Osteoblast (primary cell): ENCODE results near the gene PRAMEF14. TPM values are rescaled to one million over a fixed set of nuclear protein-coding genes. Genes with fewer than 3 reads are reported as not detected.
"Not testable (repeated sequence)": the region's sequence is repeated elsewhere in the genome, so short reads cannot be mapped to it uniquely, and the experiment has no call there.

ENCODE experiments used
- DNase-seq: peaks from one replicate; pipeline ENCODE4 v3.0.0; 2011; ENCODE audit warnings: low spot score, mixed read lengths; ENCODE audit not compliant: insufficient read length; ENCODE audit errors: missing footprints
- H2AFZ ChIP-seq: 2 replicates; pipeline ENCODE4 v1.6.0; 2011; ENCODE audit warnings: mild to moderate bottlenecking, low read length
- H3K27ac ChIP-seq: 2 replicates; pipeline ENCODE4 v1.5.1; 2011; ENCODE audit warnings: mild to moderate bottlenecking, low read depth, low read length, moderate library complexity
- H3K27me3 ChIP-seq: 2 replicates; pipeline ENCODE4 v1.6.0; 2012; ENCODE audit warnings: mild to moderate bottlenecking, control low read depth, inconsistent platforms, low read length, moderate library complexity; ENCODE audit not compliant: insufficient read depth
- H3K36me3 ChIP-seq: 2 replicates; pipeline ENCODE4 v1.5.1; 2011; ENCODE audit warnings: mild to moderate bottlenecking, low read length, control low read depth, moderate library complexity; ENCODE audit not compliant: insufficient read depth
- H3K4me1 ChIP-seq: 2 replicates; pipeline ENCODE4 v1.5.1; 2011; ENCODE audit warnings: mild to moderate bottlenecking, low read length, control low read depth, moderate library complexity; ENCODE audit not compliant: insufficient read depth
- H3K4me2 ChIP-seq: 2 replicates; pipeline ENCODE4 v1.6.0; 2011; ENCODE audit warnings: mild to moderate bottlenecking, low read length; ENCODE audit not compliant: insufficient read depth
- H3K4me3 ChIP-seq: fragments of 200-600 bp; sonication (generic); 3 replicates; pipeline ENCODE4 v1.5.1; 2012; ENCODE audit warnings: mild to moderate bottlenecking, low read length, inconsistent platforms; ENCODE audit not compliant: insufficient read depth
- H3K79me2 ChIP-seq: 2 replicates; pipeline ENCODE4 v1.6.0; 2012; ENCODE audit warnings: mild to moderate bottlenecking, low read length, control low read depth, inconsistent platforms; ENCODE audit not compliant: insufficient read depth
- H3K9me3 ChIP-seq: 2 replicates; pipeline ENCODE4 v1.5.1; 2011; ENCODE audit warnings: low read depth, low read length, control low read depth
- H4K20me1 ChIP-seq: 2 replicates; pipeline ENCODE4 v1.6.0; 2012; ENCODE audit warnings: mild to moderate bottlenecking, low read length, control low read depth; ENCODE audit not compliant: insufficient read depth
- total RNA-seq: library from RNA; depleted of rRNA; stranded (reverse); fragments of >200 nt; gene quantifications from 2 replicates; pipeline ENCODE4 v1.2.3, GENCODE V29; 2012

The PRAMEF14 gene
- not detected in 2 replicates for total RNA-seq

DNA sequence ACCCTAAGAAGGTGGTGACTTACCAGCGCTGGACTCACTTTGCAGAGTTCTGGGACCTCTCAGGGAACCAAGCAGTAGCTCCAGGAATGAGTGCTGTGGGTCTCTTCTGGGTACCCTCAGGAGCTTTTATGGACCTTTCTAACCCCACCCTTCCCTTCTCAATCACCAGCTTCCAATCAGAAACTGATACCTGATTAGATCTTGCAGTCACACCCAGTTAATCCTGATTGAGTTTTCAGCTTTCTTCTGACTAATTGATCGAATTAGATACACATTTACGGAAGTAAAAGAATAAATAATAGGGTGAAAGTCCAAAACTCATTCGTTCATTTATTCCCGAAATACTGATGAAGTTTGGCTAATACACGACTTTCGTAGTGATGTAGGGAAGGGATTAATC is at the start of gene PRAMEF14:
Gene PRAMEF14 (minus strand): TSS at position 101 of the 400 bp plus-strand sequence. CDS start 1,820 bp downstream, outside the sequence.
- not testable (repeated sequence) for H4K20me1 ChIP-seq, H3K27me3 ChIP-seq, DNase-seq, H3K36me3 ChIP-seq, H3K9me3 ChIP-seq, H3K27ac ChIP-seq, H3K79me2 ChIP-seq, H3K4me3 ChIP-seq, H3K4me2 ChIP-seq, H2AFZ ChIP-seq, H3K4me1 ChIP-seq

DNA sequence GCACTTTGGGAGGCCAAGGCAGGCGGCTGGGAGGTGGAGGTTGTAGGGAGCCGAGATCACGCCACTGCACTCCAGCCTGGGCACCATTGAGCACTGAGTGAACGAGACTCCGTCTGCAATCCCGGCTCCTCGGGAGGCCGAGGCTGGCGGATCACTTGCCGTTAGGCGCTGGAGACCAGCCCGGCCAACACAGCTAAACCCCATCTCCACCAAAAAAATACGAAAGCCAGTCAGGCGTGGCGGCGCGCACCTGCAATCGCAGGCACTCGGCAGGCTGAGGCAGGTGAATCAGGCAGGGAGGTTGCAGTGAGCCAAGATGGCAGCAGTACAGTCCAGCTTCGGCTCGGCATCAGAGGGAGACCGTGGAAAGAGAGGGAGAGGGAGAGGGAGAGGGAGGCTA is 48.4 kb upstream of the PRAMEF14 start:
- not testable (repeated sequence) for H3K4me1 ChIP-seq, H4K20me1 ChIP-seq, DNase-seq, H3K36me3 ChIP-seq, H3K27ac ChIP-seq, H3K27me3 ChIP-seq, H3K79me2 ChIP-seq, H2AFZ ChIP-seq, H3K9me3 ChIP-seq, H3K4me3 ChIP-seq, H3K4me2 ChIP-seq

DNA sequence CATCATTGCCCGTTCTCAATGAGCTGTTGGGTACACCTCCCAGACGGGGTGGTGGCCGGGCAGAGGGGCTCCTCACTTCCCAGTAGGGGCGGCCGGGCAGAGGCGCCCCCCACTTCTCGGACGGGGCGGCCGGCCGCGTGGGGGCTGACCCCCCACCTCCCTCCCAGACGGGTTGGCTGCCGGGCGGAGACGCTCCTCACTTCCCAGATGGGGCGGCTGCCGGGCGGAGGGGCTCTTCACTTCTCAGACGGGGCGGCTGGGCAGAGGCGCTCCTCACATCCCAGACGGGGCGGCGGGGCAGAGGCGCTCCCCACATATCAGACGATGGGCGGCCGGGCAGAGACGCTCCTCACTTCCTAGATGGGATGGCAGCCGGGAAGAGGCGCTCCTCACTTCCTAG is 47.8 kb upstream of the PRAMEF14 start:
- not testable (repeated sequence) for H3K27me3 ChIP-seq, H4K20me1 ChIP-seq, H3K9me3 ChIP-seq, H3K79me2 ChIP-seq, H3K4me2 ChIP-seq, H2AFZ ChIP-seq, H3K4me1 ChIP-seq, H3K4me3 ChIP-seq, H3K36me3 ChIP-seq, H3K27ac ChIP-seq, DNase-seq

- H3K27me3 ChIP-seq = not testable (repeated sequence)
Observed at GRCh38 chr1:13393004-13393403, 46.1 kb upstream of the PRAMEF14 start.

DNA sequence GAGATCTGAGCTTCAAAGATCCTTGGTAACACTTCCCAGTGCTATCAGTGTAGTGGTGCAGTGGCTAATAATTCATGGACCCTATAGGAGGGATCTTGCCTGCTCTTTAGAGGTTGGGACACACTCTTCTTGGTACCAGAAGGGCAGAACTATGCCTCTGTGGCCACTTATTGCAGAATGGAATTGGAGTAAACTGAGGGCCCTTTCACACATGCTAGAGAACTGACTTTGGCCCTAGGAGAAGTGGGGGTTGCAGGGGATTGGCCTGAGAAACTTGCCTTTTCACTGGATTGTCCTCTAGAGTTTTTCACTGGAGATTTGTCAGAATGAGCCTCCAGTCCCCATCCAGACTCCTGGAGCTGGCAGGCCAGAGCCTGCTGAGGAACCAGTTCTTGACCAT is 42.4 kb upstream of the PRAMEF14 start, which contains the start of gene PRAMEF17:
Gene PRAMEF17 (plus strand): TSS at position 301 of the 400 bp plus-strand sequence. CDS start 26 bp downstream, at position 327.
- H3K27ac ChIP-seq, H3K79me2 ChIP-seq, H3K36me3 ChIP-seq, H4K20me1 ChIP-seq, H3K27me3 ChIP-seq, H3K4me3 ChIP-seq, DNase-seq, H2AFZ ChIP-seq, H3K4me2 ChIP-seq, H3K4me1 ChIP-seq, H3K9me3 ChIP-seq: not testable (repeated sequence)

More at GRCh38 chr1:13393004-13393403, 46.1 kb upstream of the PRAMEF14 start:
- H4K20me1 ChIP-seq, H3K4me2 ChIP-seq, H3K79me2 ChIP-seq, H3K36me3 ChIP-seq, H2AFZ ChIP-seq, H3K9me3 ChIP-seq, DNase-seq, H3K4me1 ChIP-seq, H3K27ac ChIP-seq, H3K4me3 ChIP-seq: not testable (repeated sequence)

DNA sequence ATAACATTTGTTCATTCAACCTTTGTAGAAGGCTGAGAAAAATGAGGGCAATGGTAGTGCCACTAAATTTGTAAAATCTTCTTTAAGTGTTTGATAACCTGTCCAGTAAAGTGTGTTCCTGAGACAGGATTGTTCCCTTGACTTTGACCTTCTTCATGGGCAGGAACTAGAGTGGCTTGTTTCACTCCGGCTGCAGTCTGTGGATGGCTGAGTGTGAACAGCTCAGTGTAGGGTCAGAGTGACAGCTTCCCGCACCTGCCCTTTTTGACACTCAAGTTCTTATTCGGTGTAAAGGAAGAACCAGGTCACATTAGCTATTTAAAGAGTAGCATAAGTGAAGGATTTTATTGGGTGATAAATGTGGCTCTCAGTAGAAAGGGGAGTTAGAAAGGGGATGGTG is 33.4 kb upstream of the PRAMEF14 start:
- not testable (repeated sequence) for H4K20me1 ChIP-seq, H3K36me3 ChIP-seq, H3K4me2 ChIP-seq, DNase-seq, H3K79me2 ChIP-seq, H3K27ac ChIP-seq, H2AFZ ChIP-seq, H3K4me3 ChIP-seq, H3K27me3 ChIP-seq, H3K9me3 ChIP-seq, H3K4me1 ChIP-seq

DNA sequence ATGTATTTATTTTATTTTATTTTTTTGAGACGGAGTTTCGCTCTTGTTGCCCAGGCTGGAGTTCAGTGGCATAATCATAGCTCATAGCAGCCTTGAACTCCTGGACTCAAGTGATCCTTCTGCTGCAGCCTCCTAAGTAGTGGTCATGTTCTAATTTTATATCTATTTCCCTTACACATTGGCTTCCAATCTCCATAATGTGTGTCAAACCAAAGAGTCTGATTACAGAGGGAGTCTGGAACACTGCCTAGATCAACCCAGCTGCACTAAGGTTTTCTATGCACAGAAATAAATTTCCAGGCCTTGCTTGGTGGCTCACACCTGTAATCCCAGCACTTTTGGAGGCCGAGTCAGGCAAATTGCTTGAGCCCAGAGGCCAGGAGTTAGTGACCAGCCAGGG is 32.0 kb upstream of the PRAMEF14 start:
- H3K4me1 ChIP-seq, H3K79me2 ChIP-seq, H3K27ac ChIP-seq, H4K20me1 ChIP-seq, H3K27me3 ChIP-seq, H3K4me3 ChIP-seq, H2AFZ ChIP-seq, H3K36me3 ChIP-seq, H3K4me2 ChIP-seq, DNase-seq, H3K9me3 ChIP-seq: not testable (repeated sequence)

GRCh38 chr1:13368544-13368943 is 21.6 kb upstream of the PRAMEF14 start:
- not testable (repeated sequence) for H3K79me2 ChIP-seq, H3K27me3 ChIP-seq, H3K27ac ChIP-seq, H2AFZ ChIP-seq, H3K36me3 ChIP-seq, H3K4me1 ChIP-seq, H3K4me2 ChIP-seq, H3K9me3 ChIP-seq, H3K4me3 ChIP-seq, DNase-seq, H4K20me1 ChIP-seq

- H2AFZ ChIP-seq, DNase-seq, H3K79me2 ChIP-seq, H3K4me2 ChIP-seq, H3K27ac ChIP-seq, H3K4me1 ChIP-seq, H4K20me1 ChIP-seq, H3K4me3 ChIP-seq, H3K9me3 ChIP-seq, H3K27me3 ChIP-seq, H3K36me3 ChIP-seq: not testable (repeated sequence)
Observed at GRCh38 chr1:13366536-13366935, 19.6 kb upstream of the PRAMEF14 start.
